WTC11 (cell line): ENCODE data around the gene GALNT16. TPM values are rescaled to one million over a fixed set of nuclear protein-coding genes. Genes with fewer than 3 reads are reported as not detected.

Experiments used
- ATAC-seq: fragments of 200-7000 bp; cut with Tn5 transposase; 2 replicates; pipeline ENCODE4 v1.10.0; 2021; ENCODE audit warnings: mild to moderate bottlenecking, moderate library complexity
- CTCF ChIA-PET: fragments of 300-600 bp; sonication (Branson Sonifier 250); formaldehyde crosslinking; loops from one replicate; lab custom pipeline; 2021; ENCODE audit warnings: antibody characterized with exemption; lab: Charles Lee
- POLR2A ChIA-PET: fragments of 350-600 bp; sonication (Branson Sonifier 250); formaldehyde crosslinking; loops from one replicate; lab custom pipeline; 2021; ENCODE audit warnings: antibody characterized with exemption; lab: Charles Lee
- DNase-seq: peaks from one replicate; pipeline ENCODE4 v3.0.0; 2021; ENCODE audit warnings: low spot score
- H3K27ac Mint-ChIP-seq: 2 replicates; pipeline ENCODE4 v1.8.0; 2021; ENCODE audit warnings: mixed read lengths
- H3K27me3 Mint-ChIP-seq: 2 replicates; pipeline ENCODE4 v1.8.0; 2021; ENCODE audit warnings: low read depth, mild to moderate bottlenecking, moderate library complexity, mixed read lengths
- H3K36me3 Mint-ChIP-seq: 2 replicates; pipeline ENCODE4 v1.8.0; 2021; ENCODE audit warnings: mixed read lengths
- H3K4me1 Mint-ChIP-seq: 2 replicates; pipeline ENCODE4 v1.8.0; 2022; ENCODE audit warnings: mixed read lengths
- H3K4me3 Mint-ChIP-seq: 2 replicates; pipeline ENCODE4 v1.8.0; 2021; ENCODE audit warnings: mild to moderate bottlenecking, moderate library complexity, mixed read lengths
- H3K9me3 Mint-ChIP-seq: 2 replicates; pipeline ENCODE4 v1.8.0; 2021; ENCODE audit warnings: mixed read lengths
- ATF6 ChIP-seq: sonication (generic); formaldehyde crosslinking; IDR thresholded peaks from 2 replicates; pipeline ENCODE4 v1.8.1; 2023; ENCODE audit warnings: mild to moderate bottlenecking, missing genetic modification reagents
- CBFB ChIP-seq: sonication (generic); formaldehyde crosslinking; IDR thresholded peaks from 2 replicates; pipeline ENCODE4 v1.8.1; 2022; ENCODE audit warnings: mild to moderate bottlenecking, low read depth, missing genetic modification reagents
- CDX4 ChIP-seq: fragments of 250-450 bp; sonication (Bioruptor Pico); IDR thresholded peaks from 2 replicates; pipeline ENCODE4 v1.9.0; 2021; ENCODE audit warnings: moderate library complexity, mild to moderate bottlenecking, inconsistent platforms, borderline replicate concordance
- CREB1 ChIP-seq: sonication (generic); formaldehyde crosslinking; IDR thresholded peaks from 2 replicates; pipeline ENCODE4 v1.8.0; 2023; ENCODE audit warnings: mild to moderate bottlenecking, missing genetic modification reagents
- E2F1 ChIP-seq: sonication (generic); formaldehyde crosslinking; IDR thresholded peaks from 2 replicates; pipeline ENCODE4 v1.8.0; 2022; ENCODE audit warnings: mild to moderate bottlenecking, missing genetic modification reagents
- E2F4 ChIP-seq: sonication (generic); formaldehyde crosslinking; IDR thresholded peaks from 2 replicates; pipeline ENCODE4 v1.8.1; 2022; ENCODE audit warnings: low read depth, mild to moderate bottlenecking, moderate library complexity, missing genetic modification reagents, borderline replicate concordance
- E2F5 ChIP-seq: sonication (generic); formaldehyde crosslinking; IDR thresholded peaks from 2 replicates; pipeline ENCODE4 v1.8.1; 2022; ENCODE audit warnings: mild to moderate bottlenecking, moderate library complexity, missing genetic modification reagents
- EMX1 ChIP-seq: fragments of 250-450 bp; sonication (Bioruptor Pico); IDR thresholded peaks from 2 replicates; pipeline ENCODE4 v1.8.0; 2021; ENCODE audit warnings: mild to moderate bottlenecking
- GRHL2 ChIP-seq: fragments of 250-450 bp; sonication (Bioruptor Pico); IDR thresholded peaks from 2 replicates; pipeline ENCODE4 v1.8.0; 2022; ENCODE audit warnings: mild to moderate bottlenecking, moderate library complexity; ENCODE audit not compliant: insufficient replicate concordance, severe bottlenecking
- HMGXB4 ChIP-seq: sonication (generic); formaldehyde crosslinking; IDR thresholded peaks from 2 replicates; pipeline ENCODE4 v1.8.1; 2023; ENCODE audit warnings: mild to moderate bottlenecking, moderate library complexity, missing genetic modification reagents
- IRF2 ChIP-seq: sonication (generic); formaldehyde crosslinking; IDR thresholded peaks from 2 replicates; pipeline ENCODE4 v1.8.0; 2022; ENCODE audit warnings: low read depth, missing genetic modification reagents, borderline replicate concordance
- PRRX2 ChIP-seq: fragments of 250-450 bp; sonication (Bioruptor Pico); IDR thresholded peaks from 2 replicates; pipeline ENCODE4 v1.8.0; 2021; ENCODE audit warnings: mild to moderate bottlenecking
- RORB ChIP-seq: fragments of 250-450 bp; sonication (Bioruptor Pico); IDR thresholded peaks from 2 replicates; pipeline ENCODE4 v1.9.0; 2021; ENCODE audit warnings: mild to moderate bottlenecking
- SMAD3 ChIP-seq: sonication (generic); formaldehyde crosslinking; IDR thresholded peaks from 2 replicates; pipeline ENCODE4 v1.8.0; 2022; ENCODE audit warnings: missing genetic modification reagents, mild to moderate bottlenecking, borderline replicate concordance
- SOX15 ChIP-seq: fragments of 250-450 bp; sonication (Bioruptor Pico); IDR thresholded peaks from 2 replicates; pipeline ENCODE4 v1.9.0; 2021; ENCODE audit warnings: mild to moderate bottlenecking
- TP53 ChIP-seq: sonication (generic); formaldehyde crosslinking; IDR thresholded peaks from 2 replicates; pipeline ENCODE4 v1.8.1; 2023; ENCODE audit warnings: mild to moderate bottlenecking, missing genetic modification reagents
- USF1 ChIP-seq: sonication (generic); formaldehyde crosslinking; IDR thresholded peaks from 2 replicates; pipeline ENCODE4 v1.8.0; 2022; ENCODE audit warnings: mild to moderate bottlenecking, missing genetic modification reagents
- ZNF263 ChIP-seq: sonication (generic); formaldehyde crosslinking; IDR thresholded peaks from 2 replicates; pipeline ENCODE4 v1.8.1; 2022; ENCODE audit warnings: low read depth, mild to moderate bottlenecking, moderate library complexity, missing genetic modification reagents
- ZNF281 ChIP-seq: sonication (generic); formaldehyde crosslinking; IDR thresholded peaks from 2 replicates; pipeline ENCODE4 v1.8.0; 2023; ENCODE audit warnings: mild to moderate bottlenecking, missing genetic modification reagents
- ZNF317 ChIP-seq: sonication (generic); formaldehyde crosslinking; IDR thresholded peaks from 2 replicates; pipeline ENCODE4 v1.8.1; 2023; ENCODE audit warnings: low read depth, mild to moderate bottlenecking, moderate library complexity, missing genetic modification reagents, borderline replicate concordance
- ZNF396 ChIP-seq: fragments of 250-450 bp; sonication (Bioruptor Pico); IDR thresholded peaks from 2 replicates; pipeline ENCODE4 v1.8.0; 2021; ENCODE audit warnings: mild to moderate bottlenecking, moderate library complexity, borderline replicate concordance
- ZNF671 ChIP-seq: fragments of 250-450 bp; sonication (Bioruptor Pico); IDR thresholded peaks from 2 replicates; pipeline ENCODE4 v1.8.0; 2021; ENCODE audit warnings: mild to moderate bottlenecking
- total RNA-seq: library from RNA; stranded (reverse); gene quantifications from 3 replicates; pipeline ENCODE4 v1.2.3, GENCODE V29; 2021

Gene GALNT16
- total RNA-seq, 1 experiment from 2014 or later, result 4.5 TPM

- DNase-seq (no peak), ATAC-seq (no peak)
- no peak overlapping the region for H3K27ac Mint-ChIP-seq
- no peaks in the 10 kb centered on the region for H3K4me1 Mint-ChIP-seq
- ChIA-PET CTCF (interaction anchor here (0.6 to 6.6 kb wide), 3 partner anchors 11 to 220 kb away, joined by 3 to 60 read pairs (median 35); partner anchors contain the start of gene GALNT16), POLR2A (no interaction called here)
- H3K9me3 Mint-ChIP-seq, result no peaks in the 10 kb centered on the region
- no peak for TF ChIP-seq HMGXB4 (CRISPR knock-in tag)
- TF ChIP-seq IRF2, result no peak
- H3K36me3 Mint-ChIP-seq, result no peaks in the 10 kb centered on the region
- H3K4me3 Mint-ChIP-seq, result no peak overlapping the region
- no peaks in the 10 kb centered on the region for H3K27me3 Mint-ChIP-seq
These were observed 100.6 kb downstream of the GALNT16 start for GRCh38 chr14:69360438-69361108.

GRCh38 chr14:69363055-69363454 lies 103.1 kb downstream of the GALNT16 start:
- no peak overlapping the region; the same call in 1 of the 2 replicates for H3K27ac Mint-ChIP-seq
- CTCF ChIA-PET, result interaction anchor here (0.6 to 6.6 kb wide), 16 partner anchors 14 to 241 kb away, joined by 3 to 60 read pairs (median 4); partner anchors contain the start of gene GALNT16
- H3K9me3 Mint-ChIP-seq, result no peaks in the 10 kb centered on the region
- POLR2A ChIA-PET, result no interaction called here
- no peaks in the 10 kb centered on the region for H3K27me3 Mint-ChIP-seq
- no peak for TF ChIP-seq ZNF317 (CRISPR knock-in tag)
- TF ChIP-seq ZNF396 (CRISPR knock-in tag), result no peak
- no peak for TF ChIP-seq ATF6 (CRISPR knock-in tag)
- TF ChIP-seq CBFB (CRISPR knock-in tag), result no peak
- no peak for TF ChIP-seq E2F5 (CRISPR knock-in tag)
- no peak for TF ChIP-seq CREB1 (CRISPR knock-in tag)
- no peak for TF ChIP-seq ZNF263 (CRISPR knock-in tag)
- no peak for TF ChIP-seq CDX4 (CRISPR knock-in tag)
- TF ChIP-seq TP53 (CRISPR knock-in tag), result no peak
- no peak for TF ChIP-seq USF1 (CRISPR knock-in tag)
- TF ChIP-seq E2F1 (CRISPR knock-in tag), result no peak
- TF ChIP-seq SMAD3, result no peak
- TF ChIP-seq EMX1 (CRISPR knock-in tag), result no peak
- TF ChIP-seq ZNF281 (CRISPR knock-in tag), result no peak
- no peak for TF ChIP-seq ZNF671 (CRISPR knock-in tag)
- no peak for TF ChIP-seq SOX15 (CRISPR knock-in tag)
- no peak for TF ChIP-seq E2F4 (CRISPR knock-in tag)
- TF ChIP-seq RORB (CRISPR knock-in tag), result no peak
- TF ChIP-seq PRRX2, result no peak
- no peak for TF ChIP-seq GRHL2 (CRISPR knock-in tag)
- H3K4me1 Mint-ChIP-seq, result no peaks in the 10 kb centered on the region
- peak; percentile 99 for ATAC-seq
- no peak overlapping the region for H3K4me3 Mint-ChIP-seq
- DNase-seq, result peak; percentile 63
- no peaks in the 10 kb centered on the region for H3K36me3 Mint-ChIP-seq
